HFFc6 (cell line): ENCODE data around the gene NIPA2. TPM values are rescaled to one million over a fixed set of nuclear protein-coding genes. Genes with fewer than 3 reads are reported as not detected.

Experiments used
- DNase-seq: peaks from one replicate; pipeline ENCODE4 v3.0.0-alpha.2; 2018
- H3K27ac Mint-ChIP-seq: 2 replicates; pipeline ENCODE4 v1.8.0; 2020; ENCODE audit warnings: mild to moderate bottlenecking, mixed read lengths
- H3K27me3 Mint-ChIP-seq: 2 replicates; pipeline ENCODE4 v1.8.0; 2021; ENCODE audit warnings: mild to moderate bottlenecking, moderate library complexity, mixed read lengths; ENCODE audit not compliant: insufficient read depth
- H3K36me3 Mint-ChIP-seq: 2 replicates; pipeline ENCODE4 v1.8.0; 2021; ENCODE audit warnings: low read depth, mixed read lengths
- H3K4me1 Mint-ChIP-seq: 2 replicates; pipeline ENCODE4 v1.8.0; 2020; ENCODE audit warnings: low read depth, mixed read lengths
- H3K4me3 Mint-ChIP-seq: 2 replicates; pipeline ENCODE4 v1.8.0; 2020; ENCODE audit warnings: mild to moderate bottlenecking, moderate library complexity, mixed read lengths
- H3K9me3 Mint-ChIP-seq: 2 replicates; pipeline ENCODE4 v1.8.0; 2020; ENCODE audit warnings: mild to moderate bottlenecking, mixed read lengths
- CTCF ChIP-seq: fragments of 200-600 bp; sonication (generic); IDR thresholded peaks from 2 replicates; pipeline ENCODE4 v1.5.0; 2021; ENCODE audit warnings: antibody characterized with exemption, mild to moderate bottlenecking
- total RNA-seq, 6 experiments: library from RNA; stranded (reverse); fragmentation: NEBNext Ultra II Directional; extraction: Animal tissue kit (Norgen Biotek cat#: 25700); gene quantifications; 2 replicates in 1 of 6; 3 replicates in 5 of 6; pipeline ENCODE4 v1.2.3, GENCODE V29; 2021

Gene NIPA2
- total RNA-seq, 6 experiments from 2014 or later = 71.7 to 92.4 (median 76.6) TPM

GRCh38 chr15:22880981-22881738 is 42.7 kb downstream of the NIPA2 start:
- no peak overlapping the region for H3K27ac Mint-ChIP-seq

GRCh38 chr15:22881739-22882440 is 43.4 kb downstream of the NIPA2 start:
- H3K4me3 Mint-ChIP-seq = no peak overlapping the region
- peaks cover 4% of the 10 kb centered on the region for H3K4me1 Mint-ChIP-seq
- TF ChIP-seq CTCF = no peak
- no peak for DNase-seq
- no peak overlapping the region for H3K27ac Mint-ChIP-seq
- H3K27me3 Mint-ChIP-seq = peaks cover 2% of the 10 kb centered on the region; the same call in 1 of the 2 replicates
- H3K36me3 Mint-ChIP-seq = peaks cover 41% of the 10 kb centered on the region
- H3K9me3 Mint-ChIP-seq = no peaks in the 10 kb centered on the region

More at GRCh38 chr15:22880981-22881738, 42.7 kb downstream of the NIPA2 start:
- Mint-ChIP-seq H3K36me3 (peaks cover 40% of the 10 kb centered on the region), H3K4me3 (no peak overlapping the region), H3K27me3 (peaks cover 2% of the 10 kb centered on the region; the same call in 1 of the 2 replicates), H3K4me1 (peaks cover 3% of the 10 kb centered on the region; the same call in 1 of the 2 replicates), H3K9me3 (no peaks in the 10 kb centered on the region)
- DNase-seq = no peak
- no peak for TF ChIP-seq CTCF

- peaks cover 17% of the 10 kb centered on the region for H3K4me1 Mint-ChIP-seq
- H3K36me3 Mint-ChIP-seq = peaks cover 47% of the 10 kb centered on the region
- H3K9me3 Mint-ChIP-seq = no peaks in the 10 kb centered on the region
- H3K27me3 Mint-ChIP-seq = peaks cover 2% of the 10 kb centered on the region; the same call in 1 of the 2 replicates
- DNase-seq = no peak
- no peak overlapping the region for H3K27ac Mint-ChIP-seq
- no peak overlapping the region for H3K4me3 Mint-ChIP-seq
- TF ChIP-seq CTCF = no peak
These were observed 44.7 kb downstream of the NIPA2 start for GRCh38 chr15:22883196-22883595.

- H3K27me3 Mint-ChIP-seq = peaks cover 3% of the 10 kb centered on the region; the same call in 1 of the 2 replicates
- TF ChIP-seq CTCF = peak; percentile 49
- no peak overlapping the region for H3K4me3 Mint-ChIP-seq
- H3K27ac Mint-ChIP-seq = no peak overlapping the region
- H3K9me3 Mint-ChIP-seq = no peaks in the 10 kb centered on the region
- H3K4me1 Mint-ChIP-seq = peaks cover 21% of the 10 kb centered on the region
- DNase-seq = no peak
- H3K36me3 Mint-ChIP-seq = peaks cover 45% of the 10 kb centered on the region
These were observed 45.9 kb downstream of the NIPA2 start for GRCh38 chr15:22884344-22884743.

GRCh38 chr15:22885120-22885519 is 46.7 kb downstream of the NIPA2 start:
- TF ChIP-seq CTCF = no peak
- Mint-ChIP-seq H3K36me3 (peaks cover 48% of the 10 kb centered on the region), H3K27me3 (peaks cover 2% of the 10 kb centered on the region; the same call in 1 of the 2 replicates), H3K9me3 (no peaks in the 10 kb centered on the region), H3K27ac (no peak overlapping the region), H3K4me3 (no peak overlapping the region), H3K4me1 (peaks cover 27% of the 10 kb centered on the region)
- no peak for DNase-seq
